ENCODE results near the gene DNASE1L2. TPM values are rescaled to one million over a fixed set of nuclear protein-coding genes. Genes with fewer than 3 reads are reported as not detected.

DNASE1L2 gene
- total RNA-seq, 2 donors from 2014 or later, result 0.35 to 1.3 TPM

GRCh38 chr16:2229091-2229490 lies 7.2 kb upstream of the DNASE1L2 start:
- H3K4me3 Mint-ChIP-seq, result no peak overlapping the region
- WGBS, 2 experiments (ENCODE audit: insufficient coverage in 1 of 2, insufficient read length in 1 of 2), result 94 to 95% methylated on average over 4 to 12 of the region's 12 CpGs
- Histone ChIP-seq H3K4me1 (ENCODE audit: control insufficient read depth, insufficient read depth, low read length) (no peaks in the 10 kb centered on the region), H3K4me3 (ENCODE audit: low read length) (no peak overlapping the region), H3K9ac (ENCODE audit: extremely low read depth, low read length, poor library complexity, severe bottlenecking) (no peak overlapping the region), H3K27ac (ENCODE audit: low read depth, low read length) (no peak overlapping the region), H3K36me3 (ENCODE audit: control insufficient read depth, insufficient read depth, low read length) (peaks cover 33% of the 10 kb centered on the region), H3K9me3 (ENCODE audit: control insufficient read depth, low read length) (no peaks in the 10 kb centered on the region), H3K27me3 (ENCODE audit: control insufficient read depth, insufficient read depth, low read length, poor library complexity, severe bottlenecking) (no peaks in the 10 kb centered on the region)
- DNase-seq, result no peak
- no peaks in the 10 kb centered on the region for H3K9me3 Mint-ChIP-seq
- no peak overlapping the region for H3K27ac Mint-ChIP-seq
- H3K4me1 Mint-ChIP-seq, result peaks cover 4% of the 10 kb centered on the region
- peaks cover 21% of the 10 kb centered on the region for H3K36me3 Mint-ChIP-seq (ENCODE audit: low read depth)
- no peaks in the 10 kb centered on the region for H3K27me3 Mint-ChIP-seq (ENCODE audit: insufficient read depth)
- TF ChIP-seq CTCF (conservative IDR thresholded peaks at IDR 0.05), result no peak

GRCh38 chr16:2229632-2230250 lies 6.5 kb upstream of the DNASE1L2 start:
- Histone ChIP-seq H3K36me3 (ENCODE audit: control insufficient read depth, insufficient read depth, low read length) (peaks cover 34% of the 10 kb centered on the region), H3K4me1 (ENCODE audit: control insufficient read depth, insufficient read depth, low read length) (no peaks in the 10 kb centered on the region), H3K9ac (ENCODE audit: extremely low read depth, low read length, poor library complexity, severe bottlenecking) (no peak overlapping the region), H3K4me3 (ENCODE audit: low read length) (no peak overlapping the region), H3K27me3 (ENCODE audit: control insufficient read depth, insufficient read depth, low read length, poor library complexity, severe bottlenecking) (no peaks in the 10 kb centered on the region), H3K9me3 (ENCODE audit: control insufficient read depth, low read length) (no peaks in the 10 kb centered on the region), H3K27ac (ENCODE audit: low read depth, low read length) (no peak overlapping the region)
- H3K4me3 Mint-ChIP-seq, result no peak overlapping the region
- peaks cover 21% of the 10 kb centered on the region for H3K36me3 Mint-ChIP-seq (ENCODE audit: low read depth)
- DNase-seq, result no peak
- no peak for TF ChIP-seq CTCF (conservative IDR thresholded peaks at IDR 0.05)
- H3K27me3 Mint-ChIP-seq (ENCODE audit: insufficient read depth), result no peaks in the 10 kb centered on the region
- H3K9me3 Mint-ChIP-seq, result no peaks in the 10 kb centered on the region
- 95 to 96% methylated on average over 18 to 23 of the region's 23 CpGs for WGBS, 2 experiments (ENCODE audit: insufficient coverage in 1 of 2, insufficient read length in 1 of 2)
- no peak overlapping the region for H3K27ac Mint-ChIP-seq
- H3K4me1 Mint-ChIP-seq, result no peaks in the 10 kb centered on the region

GRCh38 chr16:2230376-2230775 lies 5.9 kb upstream of the DNASE1L2 start:
- Histone ChIP-seq H3K4me3 (ENCODE audit: low read length) (no peak overlapping the region), H3K4me1 (ENCODE audit: control insufficient read depth, insufficient read depth, low read length) (no peaks in the 10 kb centered on the region), H3K9me3 (ENCODE audit: control insufficient read depth, low read length) (no peaks in the 10 kb centered on the region), H3K9ac (ENCODE audit: extremely low read depth, low read length, poor library complexity, severe bottlenecking) (no peak overlapping the region), H3K27me3 (ENCODE audit: control insufficient read depth, insufficient read depth, low read length, poor library complexity, severe bottlenecking) (no peaks in the 10 kb centered on the region), H3K27ac (ENCODE audit: low read depth, low read length) (no peak overlapping the region), H3K36me3 (ENCODE audit: control insufficient read depth, insufficient read depth, low read length) (peaks cover 34% of the 10 kb centered on the region)
- H3K36me3 Mint-ChIP-seq (ENCODE audit: low read depth), result peaks cover 22% of the 10 kb centered on the region
- no peak overlapping the region for H3K4me3 Mint-ChIP-seq
- H3K9me3 Mint-ChIP-seq, result no peaks in the 10 kb centered on the region
- TF ChIP-seq CTCF (conservative IDR thresholded peaks at IDR 0.05), result no peak
- no peak overlapping the region for H3K27ac Mint-ChIP-seq
- peaks cover under 1% of the 10 kb centered on the region for H3K27me3 Mint-ChIP-seq (ENCODE audit: insufficient read depth)
- DNase-seq, result no peak
- 95 to 100% methylated on average over 4 to 13 of the region's 13 CpGs for WGBS, 2 experiments (ENCODE audit: insufficient coverage in 1 of 2, insufficient read length in 1 of 2)
- H3K4me1 Mint-ChIP-seq, result no peaks in the 10 kb centered on the region
